Measurements from ENCODE around the gene DDX28. TPM values are rescaled to one million over a fixed set of nuclear protein-coding genes. Genes with fewer than 3 reads are reported as not detected.

Gene DDX28
- polyA plus RNA-seq, 1 donor from 2014 or later = 13.9 TPM

DNA sequence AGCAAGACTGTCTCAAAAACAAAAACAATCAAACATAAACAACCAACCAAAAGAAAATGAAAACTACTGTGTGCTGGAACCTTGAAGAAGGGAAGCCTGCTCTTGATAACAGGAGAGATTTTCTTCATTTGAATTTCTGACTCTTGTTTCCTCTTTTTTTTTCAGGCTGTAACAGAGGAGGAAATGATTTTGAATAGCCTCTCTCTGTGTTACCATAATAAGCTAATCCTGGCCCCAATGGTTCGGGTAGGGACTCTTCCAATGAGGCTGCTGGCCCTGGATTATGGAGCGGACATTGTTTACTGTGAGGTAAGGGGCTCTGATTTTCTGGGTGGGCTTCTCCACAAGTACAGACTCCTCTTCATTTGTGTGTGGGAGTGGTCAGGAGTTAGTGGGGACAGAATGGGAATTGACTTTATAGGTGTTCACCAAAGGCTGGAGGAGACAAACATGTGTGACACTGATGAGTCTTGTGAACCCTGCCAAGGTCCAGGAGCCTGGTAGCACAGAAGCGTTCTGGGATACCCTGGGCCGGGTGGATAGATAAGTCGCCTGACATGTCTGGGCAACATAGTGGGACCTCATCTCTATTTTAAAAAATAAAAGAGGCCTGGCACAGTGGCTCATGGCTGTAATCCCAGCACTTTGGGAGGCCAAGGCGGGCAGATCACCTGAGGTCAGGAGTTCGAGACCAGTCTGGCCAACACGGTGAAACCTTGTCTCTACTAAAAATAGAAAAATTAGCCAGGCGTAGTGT, 15.0 kb upstream of the DDX28 start:
- Histone ChIP-seq H3K9ac (ENCODE audit: low read length) (no peak overlapping the region), H4K20me1 (ENCODE audit: insufficient read depth) (no peaks in the 10 kb centered on the region)
- TF ChIP-seq POLR2AphosphoS5 (IDR thresholded peaks at IDR 0.05) (no peak), EP300 (conservative IDR thresholded peaks at IDR 0.05; ENCODE audit: poor library complexity, severe bottlenecking) (no peak), RAD21 (conservative IDR thresholded peaks at IDR 0.05) (no peak), SMC3 (conservative IDR thresholded peaks at IDR 0.05; ENCODE audit: poor library complexity) (no peak), TAF1 (IDR thresholded peaks at IDR 0.05; ENCODE audit: low read depth) (no peak), MXI1 (conservative IDR thresholded peaks at IDR 0.05; ENCODE audit: poor library complexity, severe bottlenecking) (no peak), EZH2 (IDR thresholded peaks at IDR 0.05; ENCODE audit: borderline replicate concordance, insufficient read depth, low read length, poor library complexity, severe bottlenecking) (no peak), REST (IDR thresholded peaks at IDR 0.05; ENCODE audit: borderline replicate concordance) (no peak), CTCF (IDR thresholded peaks at IDR 0.05; ENCODE audit: poor library complexity, severe bottlenecking) (no peak)

DNA sequence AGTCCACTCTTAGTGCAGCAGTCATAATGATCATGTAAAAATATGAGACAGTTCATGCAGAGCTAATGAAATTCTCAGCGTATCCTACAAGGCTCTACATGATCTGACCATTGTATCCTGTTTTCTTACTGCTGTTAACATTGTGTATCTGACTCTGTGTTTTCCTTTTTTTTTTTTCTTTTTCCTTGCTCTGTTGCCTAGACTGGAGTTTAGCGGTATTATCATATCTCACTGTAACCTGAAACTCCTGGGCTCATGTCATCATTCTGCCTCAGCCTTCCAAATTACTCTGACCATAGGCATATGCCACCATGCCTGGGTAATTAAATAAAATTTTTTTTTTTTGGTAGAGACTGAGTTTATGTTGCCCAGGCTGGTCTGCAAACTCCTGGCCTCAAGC, 12.2 kb upstream of the DDX28 start:
- no peaks in the 10 kb centered on the region for H3K9me3 ChIP-seq (ENCODE audit: low read length)
- no peaks in the 10 kb centered on the region for H3F3A ChIP-seq (ENCODE audit: insufficient read depth, low read length, poor library complexity, severe bottlenecking)
- TF ChIP-seq MXI1 (conservative IDR thresholded peaks at IDR 0.05; ENCODE audit: poor library complexity, severe bottlenecking) (no peak), CTCF (IDR thresholded peaks at IDR 0.05; ENCODE audit: poor library complexity, severe bottlenecking) (no peak), RAD21 (conservative IDR thresholded peaks at IDR 0.05) (no peak), SMC3 (conservative IDR thresholded peaks at IDR 0.05; ENCODE audit: poor library complexity) (no peak), EP300 (conservative IDR thresholded peaks at IDR 0.05; ENCODE audit: poor library complexity, severe bottlenecking) (no peak), REST (IDR thresholded peaks at IDR 0.05; ENCODE audit: borderline replicate concordance) (no peak), EZH2 (IDR thresholded peaks at IDR 0.05; ENCODE audit: borderline replicate concordance, insufficient read depth, low read length, poor library complexity, severe bottlenecking) (no peak), POLR2AphosphoS5 (IDR thresholded peaks at IDR 0.05) (no peak), TAF1 (IDR thresholded peaks at IDR 0.05; ENCODE audit: low read depth) (no peak)
- H3K27me3 ChIP-seq (ENCODE audit: insufficient read depth, low read depth, low read length) = no peaks in the 10 kb centered on the region
- no peaks in the 10 kb centered on the region for H3K36me3 ChIP-seq (ENCODE audit: insufficient read depth, low read length)
- H3K79me2 ChIP-seq (replicated peaks; ENCODE audit: insufficient read depth, low read length) = no peaks in the 10 kb centered on the region
- H4K20me1 ChIP-seq (ENCODE audit: insufficient read depth) = no peaks in the 10 kb centered on the region
- H3K9ac ChIP-seq (ENCODE audit: low read length) = no peak overlapping the region
- H3K9me2 ChIP-seq (ENCODE audit: insufficient read depth, low read length) = no peaks in the 10 kb centered on the region
- no peak overlapping the region for H3K4me2 ChIP-seq (ENCODE audit: low read length)
- no peak overlapping the region for H3K27ac ChIP-seq (ENCODE audit: low read length)
- no peak overlapping the region for H3K4me3 ChIP-seq (ENCODE audit: low read length)
- H2AFZ ChIP-seq (ENCODE audit: low read depth, low read length) = no peak overlapping the region

More for the DNA sequence above, 15.0 kb upstream of the DDX28 start:
- H3K4me2 ChIP-seq (ENCODE audit: low read length) = no peak overlapping the region
- no peaks in the 10 kb centered on the region for H3K36me3 ChIP-seq (ENCODE audit: insufficient read depth, low read length)
- no peaks in the 10 kb centered on the region for H3K79me2 ChIP-seq (replicated peaks; ENCODE audit: insufficient read depth, low read length)
- H3K27me3 ChIP-seq (ENCODE audit: insufficient read depth, low read depth, low read length) = no peaks in the 10 kb centered on the region
- no peak overlapping the region for H3K4me3 ChIP-seq (ENCODE audit: low read length)
- no peak overlapping the region for H3K27ac ChIP-seq (ENCODE audit: low read length)
- no peaks in the 10 kb centered on the region for H3K9me2 ChIP-seq (ENCODE audit: insufficient read depth, low read length)
- H3F3A ChIP-seq (ENCODE audit: insufficient read depth, low read length, poor library complexity, severe bottlenecking) = no peaks in the 10 kb centered on the region
- H3K9me3 ChIP-seq (ENCODE audit: low read length) = no peaks in the 10 kb centered on the region
- H2AFZ ChIP-seq (ENCODE audit: low read depth, low read length) = no peak overlapping the region

Measured in neural cell (in vitro differentiated cells).